Measurements from ENCODE around the gene DAP. TPM values are rescaled to one million over a fixed set of nuclear protein-coding genes. Genes with fewer than 3 reads are reported as not detected.

Gene DAP
- total and polyA plus RNA-seq, 4 donors: 36.6 to 122 (median 101) TPM

DNA sequence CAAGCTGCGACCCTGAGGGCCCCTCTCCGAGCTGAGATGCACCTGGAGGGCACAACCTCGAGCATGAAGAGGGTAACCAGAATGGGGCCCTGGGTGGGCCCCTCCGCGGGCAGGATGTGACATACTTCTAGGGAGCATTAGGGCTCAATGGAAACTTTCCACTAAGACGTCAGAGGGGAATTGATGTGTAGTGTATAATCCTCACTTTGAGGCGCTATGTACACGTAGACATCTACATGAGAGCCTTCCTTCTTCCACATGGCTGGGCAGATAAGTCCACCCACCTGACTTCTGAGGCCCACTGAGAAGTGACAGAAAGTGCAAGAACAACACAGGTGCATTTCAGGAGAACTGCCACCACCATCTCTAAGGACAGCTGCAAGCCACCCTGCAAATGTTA lies 61.0 kb downstream of the DAP start:
- Histone ChIP-seq H3K9me3 (ENCODE audit: control insufficient read depth in 4 of 4, low read length in 3 of 4) (no peaks in the 10 kb centered on the region), H3K36me3 (ENCODE audit: control insufficient read depth in 4 of 4, insufficient read depth in 3 of 4, low read depth in 1 of 4, low read length in 3 of 4) (no peaks in the 10 kb centered on the region), H3K9ac (ENCODE audit: low read depth in 1 of 2, low read length in 2 of 2) (no peak overlapping the region), H3K27ac (ENCODE audit: low read depth in 1 of 2, low read length in 2 of 2) (no peak overlapping the region), H3K4me3 (ENCODE audit: low read depth in 1 of 3, low read length in 3 of 3) (no peak overlapping the region), H3K27me3 (ENCODE audit: control insufficient read depth in 4 of 4, insufficient read depth in 4 of 4, low read length in 3 of 4) (no peaks in the 10 kb centered on the region), H3K4me1 (ENCODE audit: control insufficient read depth in 4 of 4, insufficient read depth in 4 of 4, low read length in 3 of 4) (peaks cover 5 to 28% (median 14%) of the 10 kb centered on the region in 4 donors)
- TF ChIP-seq RXRA (IDR thresholded peaks at IDR 0.05) (no peak), FOXA2 (IDR thresholded peaks at IDR 0.05) (no peak), EGR1 (IDR thresholded peaks at IDR 0.05; ENCODE audit: low read depth in 2 of 2) (no peak), YY1 (IDR thresholded peaks at IDR 0.05) (no peak), RAD21 (IDR thresholded peaks at IDR 0.05) (no peak), TAF1 (conservative IDR thresholded peaks at IDR 0.05) (no peak), NR2F2 (IDR thresholded peaks at IDR 0.05) (no peak), GABPA (IDR thresholded peaks at IDR 0.05 in 1 of 2, conservative IDR thresholded peaks at IDR 0.05 in 1 of 2) (no peak), HNF4G (IDR thresholded peaks at IDR 0.05) (no peak), SP1 (IDR thresholded peaks at IDR 0.05) (no peak), HNF4A (conservative IDR thresholded peaks at IDR 0.05) (no peak), JUND (IDR thresholded peaks at IDR 0.05) (no peak), FOXA1 (IDR thresholded peaks at IDR 0.05) (no peak)
- TF ChIP-seq, protein P1, sequence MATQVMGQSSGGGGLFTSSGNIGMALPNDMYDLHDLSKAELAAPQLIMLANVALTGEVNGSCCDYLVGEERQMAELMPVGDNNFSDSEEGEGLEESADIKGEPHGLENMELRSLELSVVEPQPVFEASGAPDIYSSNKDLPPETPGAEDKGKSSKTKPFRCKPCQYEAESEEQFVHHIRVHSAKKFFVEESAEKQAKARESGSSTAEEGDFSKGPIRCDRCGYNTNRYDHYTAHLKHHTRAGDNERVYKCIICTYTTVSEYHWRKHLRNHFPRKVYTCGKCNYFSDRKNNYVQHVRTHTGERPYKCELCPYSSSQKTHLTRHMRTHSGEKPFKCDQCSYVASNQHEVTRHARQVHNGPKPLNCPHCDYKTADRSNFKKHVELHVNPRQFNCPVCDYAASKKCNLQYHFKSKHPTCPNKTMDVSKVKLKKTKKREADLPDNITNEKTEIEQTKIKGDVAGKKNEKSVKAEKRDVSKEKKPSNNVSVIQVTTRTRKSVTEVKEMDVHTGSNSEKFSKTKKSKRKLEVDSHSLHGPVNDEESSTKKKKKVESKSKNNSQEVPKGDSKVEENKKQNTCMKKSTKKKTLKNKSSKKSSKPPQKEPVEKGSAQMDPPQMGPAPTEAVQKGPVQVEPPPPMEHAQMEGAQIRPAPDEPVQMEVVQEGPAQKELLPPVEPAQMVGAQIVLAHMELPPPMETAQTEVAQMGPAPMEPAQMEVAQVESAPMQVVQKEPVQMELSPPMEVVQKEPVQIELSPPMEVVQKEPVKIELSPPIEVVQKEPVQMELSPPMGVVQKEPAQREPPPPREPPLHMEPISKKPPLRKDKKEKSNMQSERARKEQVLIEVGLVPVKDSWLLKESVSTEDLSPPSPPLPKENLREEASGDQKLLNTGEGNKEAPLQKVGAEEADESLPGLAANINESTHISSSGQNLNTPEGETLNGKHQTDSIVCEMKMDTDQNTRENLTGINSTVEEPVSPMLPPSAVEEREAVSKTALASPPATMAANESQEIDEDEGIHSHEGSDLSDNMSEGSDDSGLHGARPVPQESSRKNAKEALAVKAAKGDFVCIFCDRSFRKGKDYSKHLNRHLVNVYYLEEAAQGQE (IDR thresholded peaks at IDR 0.05): no peak
- TF ChIP-seq, protein P2, sequence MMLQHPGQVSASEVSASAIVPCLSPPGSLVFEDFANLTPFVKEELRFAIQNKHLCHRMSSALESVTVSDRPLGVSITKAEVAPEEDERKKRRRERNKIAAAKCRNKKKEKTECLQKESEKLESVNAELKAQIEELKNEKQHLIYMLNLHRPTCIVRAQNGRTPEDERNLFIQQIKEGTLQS (IDR thresholded peaks at IDR 0.05): no peak
- TF ChIP-seq, protein P3, sequence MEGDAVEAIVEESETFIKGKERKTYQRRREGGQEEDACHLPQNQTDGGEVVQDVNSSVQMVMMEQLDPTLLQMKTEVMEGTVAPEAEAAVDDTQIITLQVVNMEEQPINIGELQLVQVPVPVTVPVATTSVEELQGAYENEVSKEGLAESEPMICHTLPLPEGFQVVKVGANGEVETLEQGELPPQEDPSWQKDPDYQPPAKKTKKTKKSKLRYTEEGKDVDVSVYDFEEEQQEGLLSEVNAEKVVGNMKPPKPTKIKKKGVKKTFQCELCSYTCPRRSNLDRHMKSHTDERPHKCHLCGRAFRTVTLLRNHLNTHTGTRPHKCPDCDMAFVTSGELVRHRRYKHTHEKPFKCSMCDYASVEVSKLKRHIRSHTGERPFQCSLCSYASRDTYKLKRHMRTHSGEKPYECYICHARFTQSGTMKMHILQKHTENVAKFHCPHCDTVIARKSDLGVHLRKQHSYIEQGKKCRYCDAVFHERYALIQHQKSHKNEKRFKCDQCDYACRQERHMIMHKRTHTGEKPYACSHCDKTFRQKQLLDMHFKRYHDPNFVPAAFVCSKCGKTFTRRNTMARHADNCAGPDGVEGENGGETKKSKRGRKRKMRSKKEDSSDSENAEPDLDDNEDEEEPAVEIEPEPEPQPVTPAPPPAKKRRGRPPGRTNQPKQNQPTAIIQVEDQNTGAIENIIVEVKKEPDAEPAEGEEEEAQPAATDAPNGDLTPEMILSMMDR (IDR thresholded peaks at IDR 0.05; ENCODE audit: low read depth, low read length, missing input control): no peak
- TF ChIP-seq, protein P4, sequence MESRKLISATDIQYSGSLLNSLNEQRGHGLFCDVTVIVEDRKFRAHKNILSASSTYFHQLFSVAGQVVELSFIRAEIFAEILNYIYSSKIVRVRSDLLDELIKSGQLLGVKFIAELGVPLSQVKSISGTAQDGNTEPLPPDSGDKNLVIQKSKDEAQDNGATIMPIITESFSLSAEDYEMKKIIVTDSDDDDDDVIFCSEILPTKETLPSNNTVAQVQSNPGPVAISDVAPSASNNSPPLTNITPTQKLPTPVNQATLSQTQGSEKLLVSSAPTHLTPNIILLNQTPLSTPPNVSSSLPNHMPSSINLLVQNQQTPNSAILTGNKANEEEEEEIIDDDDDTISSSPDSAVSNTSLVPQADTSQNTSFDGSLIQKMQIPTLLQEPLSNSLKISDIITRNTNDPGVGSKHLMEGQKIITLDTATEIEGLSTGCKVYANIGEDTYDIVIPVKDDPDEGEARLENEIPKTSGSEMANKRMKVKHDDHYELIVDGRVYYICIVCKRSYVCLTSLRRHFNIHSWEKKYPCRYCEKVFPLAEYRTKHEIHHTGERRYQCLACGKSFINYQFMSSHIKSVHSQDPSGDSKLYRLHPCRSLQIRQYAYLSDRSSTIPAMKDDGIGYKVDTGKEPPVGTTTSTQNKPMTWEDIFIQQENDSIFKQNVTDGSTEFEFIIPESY (IDR thresholded peaks at IDR 0.05): no peak
- TF ChIP-seq, protein P5, sequence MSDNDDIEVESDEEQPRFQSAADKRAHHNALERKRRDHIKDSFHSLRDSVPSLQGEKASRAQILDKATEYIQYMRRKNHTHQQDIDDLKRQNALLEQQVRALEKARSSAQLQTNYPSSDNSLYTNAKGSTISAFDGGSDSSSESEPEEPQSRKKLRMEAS (IDR thresholded peaks at IDR 0.05): no peak
- 88% methylated on average over 8 of the region's 8 CpGs for WGBS
- no peak for DNase-seq (ENCODE audit: low spot score)
